PC-3 (cell line): ENCODE data around the gene SLC1A2.

Source experiments
- CTCF ChIP-seq: fragments of 300-600 bp; sonication (generic); conservative IDR thresholded peaks from 2 replicates; pipeline ENCODE4 v1.5.1; 2017; ENCODE audit warnings: antibody characterized with exemption, low read depth, mild to moderate bottlenecking, low read length
- EZH2 ChIP-seq: fragments of 300-600 bp; sonication (generic); IDR thresholded peaks from one replicate; pipeline ENCODE4 v1.6.1; 2017; ENCODE audit warnings: antibody characterized with exemption, mild to moderate bottlenecking, low read length; ENCODE audit not compliant: unreplicated experiment

GRCh38 chr11:35419184-35419829, at the start of gene SLC1A2:
- TF ChIP-seq CTCF = no peak
- no peak for TF ChIP-seq EZH2
